Testis (tissue), 3 donors: Measurements from ENCODE around the gene MRFAP1. TPM values are rescaled to one million over a fixed set of nuclear protein-coding genes. Genes with fewer than 3 reads are reported as not detected.

Experiments used
- DNase-seq: peaks from one replicate; pipeline ENCODE4 v3.0.0-alpha.2; 2019
- H3K27ac ChIP-seq, 2 donors: fragments of 200-600 bp; sonication (generic); one replicate each; pipeline ENCODE4 v1.5.1; 2019
- H3K27me3 ChIP-seq: fragments of 200-600 bp; sonication (generic); one replicate; pipeline ENCODE4 v1.5.1; 2019
- H3K36me3 ChIP-seq: fragments of 200-600 bp; sonication (generic); one replicate; pipeline ENCODE4 v1.5.1; 2017; ENCODE audit warnings: low read depth; ENCODE audit errors: missing control alignments
- H3K4me1 ChIP-seq: fragments of 200-600 bp; sonication (generic); one replicate; pipeline ENCODE4 v1.5.1; 2019
- H3K4me3 ChIP-seq, 2 donors: fragments of 200-600 bp; sonication (generic); one replicate each; pipeline ENCODE4 v1.5.1; 2017 to 2019
- H3K9me3 ChIP-seq: fragments of 200-600 bp; sonication (generic); one replicate; pipeline ENCODE4 v1.5.1; 2017
- POLR2A ChIP-seq: fragments of 450-650 bp; IDR thresholded peaks from one replicate; pipeline ENCODE4 v1.6.1; 2017; ENCODE audit warnings: antibody characterized with exemption, mild to moderate bottlenecking, moderate library complexity
- WGBS, 2 donors: methylation state at CpG; one replicate each; pipeline ENCODE4 v1.1.5; 2018; 5-methylcytosine and 5-hydroxymethylcytosine counted together
- intact Hi-C: fragments of 100-400 bp; cut with DNase I; formaldehyde crosslinking; loops from one replicate; pipeline ENCODE4 v1.15.1; 2023; ENCODE audit warnings: low total_unique reads
- polyA plus RNA-seq: library from polyadenylated mRNA; stranded (reverse); fragments of 350-450 nt; fragmentation: Illumina TruSeq; extraction: RNeasy Lipid Tissue Mini Kit (QIAGEN cat#74804); gene quantifications from one replicate; pipeline ENCODE4 v1.2.3, GENCODE V29; 2014; ENCODE audit warnings: low read depth, low replicate concordance; ENCODE audit not compliant: insufficient read depth
- total RNA-seq, 2 donors: library from RNA; depleted of rRNA; stranded (reverse); fragments of >200 nt; gene quantifications; one replicate each; pipeline ENCODE4 v1.2.3, GENCODE V29; 2016
- TF ChIP-seq, protein P1 (sequence below), 3 experiments: fragments of 450-650 bp in 2 of 3; fragments of 200-600 bp in 1 of 3; sonication (generic) in 1 of 3; IDR thresholded peaks; one replicate each; pipeline ENCODE4 v1.5.1; 2016 to 2019; ENCODE audit warnings: antibody characterized with exemption in 3 of 3, mild to moderate bottlenecking in 2 of 3, moderate library complexity in 1 of 3

Gene MRFAP1
- total and polyA plus RNA-seq, 3 donors from 2014 or later, result 289 to 382 (median 308) TPM

DNA sequence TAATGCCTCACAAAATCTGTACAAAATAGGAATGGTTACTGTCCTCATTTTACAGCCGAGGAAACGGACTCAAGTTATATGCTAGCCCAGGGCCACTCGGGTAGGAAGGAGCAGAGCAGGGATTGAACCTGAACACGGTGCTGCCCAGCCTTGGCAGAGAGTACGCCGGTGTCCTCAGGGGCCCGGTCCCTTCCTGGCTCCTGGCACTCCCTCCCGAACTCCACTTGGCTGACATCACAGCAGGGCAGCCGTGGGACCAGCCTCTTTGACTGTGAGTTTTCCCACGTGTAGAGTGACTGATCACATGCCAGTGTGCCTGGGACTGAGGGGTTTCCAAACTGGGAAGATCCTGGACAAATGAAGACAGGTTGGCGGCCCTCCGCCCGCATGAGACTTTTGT is 41.8 kb upstream of the MRFAP1 start:
- Histone ChIP-seq H3K36me3 (no peaks in the 10 kb centered on the region), H3K9me3 (no peaks in the 10 kb centered on the region), H3K27me3 (no peaks in the 10 kb centered on the region), H3K4me1 (no peaks in the 10 kb centered on the region), H3K4me3 (no peak overlapping the region), H3K27ac (no peak overlapping the region)
- no peak for DNase-seq
- intact Hi-C loops, result no loop called here
- TF ChIP-seq POLR2A, result no peak
- TF ChIP-seq, protein P1, sequence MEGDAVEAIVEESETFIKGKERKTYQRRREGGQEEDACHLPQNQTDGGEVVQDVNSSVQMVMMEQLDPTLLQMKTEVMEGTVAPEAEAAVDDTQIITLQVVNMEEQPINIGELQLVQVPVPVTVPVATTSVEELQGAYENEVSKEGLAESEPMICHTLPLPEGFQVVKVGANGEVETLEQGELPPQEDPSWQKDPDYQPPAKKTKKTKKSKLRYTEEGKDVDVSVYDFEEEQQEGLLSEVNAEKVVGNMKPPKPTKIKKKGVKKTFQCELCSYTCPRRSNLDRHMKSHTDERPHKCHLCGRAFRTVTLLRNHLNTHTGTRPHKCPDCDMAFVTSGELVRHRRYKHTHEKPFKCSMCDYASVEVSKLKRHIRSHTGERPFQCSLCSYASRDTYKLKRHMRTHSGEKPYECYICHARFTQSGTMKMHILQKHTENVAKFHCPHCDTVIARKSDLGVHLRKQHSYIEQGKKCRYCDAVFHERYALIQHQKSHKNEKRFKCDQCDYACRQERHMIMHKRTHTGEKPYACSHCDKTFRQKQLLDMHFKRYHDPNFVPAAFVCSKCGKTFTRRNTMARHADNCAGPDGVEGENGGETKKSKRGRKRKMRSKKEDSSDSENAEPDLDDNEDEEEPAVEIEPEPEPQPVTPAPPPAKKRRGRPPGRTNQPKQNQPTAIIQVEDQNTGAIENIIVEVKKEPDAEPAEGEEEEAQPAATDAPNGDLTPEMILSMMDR (IDR thresholded peaks at IDR 0.05), result no peak
- WGBS, 2 donors, result 86 to 88% methylated on average over 13 of the region's 13 CpGs

DNA sequence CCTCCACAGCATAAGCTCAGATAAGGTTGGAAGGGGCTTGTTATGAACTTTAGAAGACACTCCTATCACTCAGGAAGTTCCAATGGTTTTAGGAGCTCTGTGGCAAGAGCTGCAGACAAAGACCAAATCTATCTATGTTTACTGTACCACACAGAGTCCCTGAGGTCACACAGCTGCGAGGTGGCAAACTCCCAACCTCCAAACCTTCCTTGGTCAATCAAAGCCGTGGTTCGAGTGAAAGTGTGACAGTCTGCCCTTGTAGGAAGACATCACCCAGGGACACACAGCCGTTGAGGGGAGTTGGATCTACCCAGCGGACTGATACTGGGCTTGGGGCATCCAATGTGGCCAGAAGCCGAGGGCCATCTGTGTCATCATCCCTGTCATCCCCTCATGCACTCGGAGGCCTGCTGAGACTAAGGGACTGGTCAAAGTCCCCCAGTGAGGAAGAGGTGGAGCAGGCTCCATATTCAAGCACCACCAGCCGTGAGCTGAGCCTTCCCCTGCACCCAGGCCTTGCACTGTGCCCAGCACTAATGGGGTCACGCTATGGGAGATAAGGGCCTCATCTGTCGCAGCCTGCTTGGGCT is 38.7 kb upstream of the MRFAP1 start:
- no peaks in the 10 kb centered on the region for H3K36me3 ChIP-seq

DNA sequence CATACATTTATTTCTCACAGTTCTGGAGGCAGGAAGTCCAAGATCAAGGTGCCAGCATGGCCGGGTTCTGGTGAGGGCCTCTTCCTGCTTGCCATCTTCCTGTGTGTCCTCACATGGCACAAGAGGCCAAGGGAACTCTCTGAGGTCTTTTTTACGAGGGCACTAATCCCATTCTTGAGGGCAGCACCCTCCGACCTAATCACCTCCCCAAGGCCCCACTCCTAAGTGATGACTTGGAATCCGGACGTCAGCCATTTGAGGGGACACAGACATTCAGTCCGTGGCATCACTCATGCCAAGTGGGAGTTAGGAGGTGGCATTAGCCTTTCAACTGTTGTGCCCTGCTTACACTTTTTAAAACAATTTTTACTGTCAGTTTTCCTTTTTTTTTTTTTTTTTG is 38.2 kb upstream of the MRFAP1 start:
- Histone ChIP-seq H3K4me3 (no peak overlapping the region), H3K4me1 (no peaks in the 10 kb centered on the region), H3K27ac (no peak overlapping the region), H3K9me3 (no peaks in the 10 kb centered on the region), H3K36me3 (no peaks in the 10 kb centered on the region), H3K27me3 (no peaks in the 10 kb centered on the region)
- intact Hi-C loops, result no loop called here
- no peak for TF ChIP-seq POLR2A
- TF ChIP-seq, protein P1 (IDR thresholded peaks at IDR 0.05), result no peak
- no peak for DNase-seq
- 94 to 98% methylated on average over 6 of the region's 6 CpGs for WGBS, 2 donors

More for the DNA sequence above, 38.7 kb upstream of the MRFAP1 start:
- Histone ChIP-seq H3K4me3 (no peak overlapping the region), H3K9me3 (no peaks in the 10 kb centered on the region), H3K4me1 (no peaks in the 10 kb centered on the region), H3K27me3 (no peaks in the 10 kb centered on the region), H3K27ac (no peak overlapping the region)
- TF ChIP-seq, protein P1 (IDR thresholded peaks at IDR 0.05), result no peak
- TF ChIP-seq POLR2A, result no peak
- DNase-seq, result no peak
- intact Hi-C loops, result no loop called here
- 85 to 87% methylated on average over 6 to 10 of the region's 10 CpGs for WGBS, 2 donors

DNA sequence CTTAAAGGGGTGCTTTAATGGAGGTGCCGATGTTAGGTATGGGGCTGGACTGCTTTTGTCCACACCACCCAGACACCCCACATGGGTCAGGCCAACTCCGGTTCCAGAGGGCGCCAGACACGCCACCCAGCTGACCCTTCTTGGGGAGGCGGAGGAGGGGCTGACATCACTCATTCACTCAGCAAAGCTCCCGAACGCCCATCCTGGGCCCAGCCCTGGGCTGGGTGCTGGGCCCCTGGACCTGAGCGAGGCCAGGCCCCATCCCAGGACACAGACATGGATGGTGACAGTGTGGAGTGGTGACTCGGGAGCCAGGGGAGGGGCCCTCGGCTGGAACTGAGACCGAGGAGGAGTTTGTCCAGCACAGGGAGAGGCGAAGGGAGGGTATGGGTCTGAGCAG is 37.4 kb upstream of the MRFAP1 start:
- no peak for DNase-seq
- Histone ChIP-seq H3K9me3 (no peaks in the 10 kb centered on the region), H3K27me3 (no peaks in the 10 kb centered on the region), H3K27ac (no peak overlapping the region), H3K36me3 (no peaks in the 10 kb centered on the region), H3K4me1 (no peaks in the 10 kb centered on the region), H3K4me3 (no peak overlapping the region)
- TF ChIP-seq POLR2A, result no peak
- TF ChIP-seq, protein P1 (IDR thresholded peaks at IDR 0.05), result no peak
- 82 to 96% methylated on average over 12 of the region's 12 CpGs for WGBS, 2 donors
- intact Hi-C loops, result no loop called here

DNA sequence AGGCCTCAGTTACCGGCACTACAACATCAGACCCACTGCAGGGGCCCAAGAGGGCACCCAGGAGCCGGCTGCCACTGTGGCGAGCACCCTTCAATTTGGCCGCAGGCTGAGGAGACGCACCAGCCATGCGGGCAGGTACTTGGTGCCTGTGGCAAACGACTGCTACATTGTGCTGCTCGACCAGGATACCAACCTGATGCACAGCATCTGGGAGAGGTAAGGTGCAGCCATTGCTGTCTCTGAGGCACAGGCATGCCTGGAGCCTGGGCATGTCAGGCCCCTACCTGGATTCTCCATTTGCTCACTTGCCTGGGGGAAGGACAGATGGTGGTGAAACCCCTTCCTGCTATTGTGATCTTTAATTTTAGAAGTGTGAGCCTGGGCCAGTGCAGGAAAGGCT is 35.4 kb upstream of the MRFAP1 start:
- WGBS, 2 donors, result 97 to 100% methylated on average over 1 to 8 of the region's 8 CpGs
- DNase-seq, result no peak
- intact Hi-C loops, result no loop called here

More for the DNA sequence above, 35.4 kb upstream of the MRFAP1 start:
- Histone ChIP-seq H3K36me3 (no peaks in the 10 kb centered on the region), H3K4me1 (no peaks in the 10 kb centered on the region), H3K9me3 (no peaks in the 10 kb centered on the region), H3K27me3 (no peaks in the 10 kb centered on the region), H3K27ac (no peak overlapping the region), H3K4me3 (no peak overlapping the region)
- TF ChIP-seq, protein P1 (IDR thresholded peaks at IDR 0.05), result no peak
- no peak for TF ChIP-seq POLR2A
